Left ventricle myocardium inferior (tissue), 1 donor: ENCODE data around the gene MTFR1L. TPM values are rescaled to one million over a fixed set of nuclear protein-coding genes. Genes with fewer than 3 reads are reported as not detected.

Source experiments
- DNase-seq: peaks from one replicate; pipeline ENCODE4 v3.0.0-alpha.2; 2020
- H3K27ac ChIP-seq: fragments of 200-600 bp; replicated peaks from 2 replicates; pipeline ENCODE4 v1.8.0; 2021
- H3K27me3 ChIP-seq: fragments of 200-600 bp; 2 replicates; pipeline ENCODE4 v1.8.0; 2021; ENCODE audit warnings: low read depth
- H3K36me3 ChIP-seq: fragments of 200-600 bp; 2 replicates; pipeline ENCODE4 v1.8.0; 2021
- H3K4me1 ChIP-seq: fragments of 200-600 bp; 2 replicates; pipeline ENCODE4 v1.8.0; 2021
- H3K4me3 ChIP-seq: fragments of 200-600 bp; 2 replicates; pipeline ENCODE4 v1.8.0; 2021; ENCODE audit warnings: mild to moderate bottlenecking, moderate library complexity
- H3K9me3 ChIP-seq: fragments of 200-600 bp; replicated peaks from 2 replicates; pipeline ENCODE4 v1.8.0; 2021
- intact Hi-C: fragments of 100-400 bp; cut with micrococcal nuclease; formaldehyde crosslinking; loops from one replicate; pipeline ENCODE4 v1.11.0; 2022
- total RNA-seq: library from RNA; stranded (reverse); fragmentation: NEBNext Ultra II Directional; extraction: Animal tissue kit (Norgen Biotek cat#: 25700); gene quantifications from one replicate; pipeline ENCODE4 v1.2.1, GENCODE V29; 2021
- TF ChIP-seq, protein P1 (sequence below): fragments of 200-600 bp; IDR thresholded peaks from 2 replicates; pipeline ENCODE4 v1.8.0; 2021; ENCODE audit warnings: antibody characterized with exemption, mild to moderate bottlenecking, borderline replicate concordance
- donor health status: DM: no; HTN: yes; CAD: no; lungs with severe emphysema.

The MTFR1L gene
- total RNA-seq, 1 donor from 2014 or later: 252 TPM

DNA sequence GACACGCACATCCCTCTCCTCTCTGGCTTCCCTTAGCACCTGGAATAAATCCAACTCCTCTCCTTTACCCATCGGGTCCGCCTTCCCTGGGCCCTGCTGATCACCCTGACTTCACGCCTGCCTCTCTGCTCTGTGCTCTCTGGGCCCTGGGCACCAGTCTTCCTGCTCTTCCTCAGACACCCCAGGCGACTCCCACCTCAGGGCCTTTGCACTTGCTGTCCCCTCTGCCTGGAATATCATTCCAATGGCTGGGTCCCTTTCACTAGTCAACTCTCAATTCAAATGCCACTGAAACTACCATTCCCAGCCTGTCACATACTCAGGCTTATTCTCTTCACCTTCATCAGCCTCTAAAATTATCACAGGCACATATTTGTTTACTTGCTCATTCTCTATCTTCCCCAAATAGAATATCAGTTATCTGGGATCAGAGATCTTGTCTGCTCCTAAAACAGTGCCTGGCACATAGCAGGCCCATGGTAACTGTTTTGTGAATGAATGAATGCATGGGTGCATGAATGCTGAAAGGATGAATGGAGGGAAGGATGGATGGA is 47.0 kb upstream of the MTFR1L start:
- Histone ChIP-seq H3K27ac (no peak overlapping the region), H3K4me1 (peaks cover 57% of the 10 kb centered on the region), H3K9me3 (no peaks in the 10 kb centered on the region), H3K4me3 (no peak overlapping the region), H3K27me3 (no peaks in the 10 kb centered on the region), H3K36me3 (peaks cover 18% of the 10 kb centered on the region)
- intact Hi-C loops: no loop called here
- TF ChIP-seq, protein P1, sequence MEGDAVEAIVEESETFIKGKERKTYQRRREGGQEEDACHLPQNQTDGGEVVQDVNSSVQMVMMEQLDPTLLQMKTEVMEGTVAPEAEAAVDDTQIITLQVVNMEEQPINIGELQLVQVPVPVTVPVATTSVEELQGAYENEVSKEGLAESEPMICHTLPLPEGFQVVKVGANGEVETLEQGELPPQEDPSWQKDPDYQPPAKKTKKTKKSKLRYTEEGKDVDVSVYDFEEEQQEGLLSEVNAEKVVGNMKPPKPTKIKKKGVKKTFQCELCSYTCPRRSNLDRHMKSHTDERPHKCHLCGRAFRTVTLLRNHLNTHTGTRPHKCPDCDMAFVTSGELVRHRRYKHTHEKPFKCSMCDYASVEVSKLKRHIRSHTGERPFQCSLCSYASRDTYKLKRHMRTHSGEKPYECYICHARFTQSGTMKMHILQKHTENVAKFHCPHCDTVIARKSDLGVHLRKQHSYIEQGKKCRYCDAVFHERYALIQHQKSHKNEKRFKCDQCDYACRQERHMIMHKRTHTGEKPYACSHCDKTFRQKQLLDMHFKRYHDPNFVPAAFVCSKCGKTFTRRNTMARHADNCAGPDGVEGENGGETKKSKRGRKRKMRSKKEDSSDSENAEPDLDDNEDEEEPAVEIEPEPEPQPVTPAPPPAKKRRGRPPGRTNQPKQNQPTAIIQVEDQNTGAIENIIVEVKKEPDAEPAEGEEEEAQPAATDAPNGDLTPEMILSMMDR: no peak
- DNase-seq: no peak

DNA sequence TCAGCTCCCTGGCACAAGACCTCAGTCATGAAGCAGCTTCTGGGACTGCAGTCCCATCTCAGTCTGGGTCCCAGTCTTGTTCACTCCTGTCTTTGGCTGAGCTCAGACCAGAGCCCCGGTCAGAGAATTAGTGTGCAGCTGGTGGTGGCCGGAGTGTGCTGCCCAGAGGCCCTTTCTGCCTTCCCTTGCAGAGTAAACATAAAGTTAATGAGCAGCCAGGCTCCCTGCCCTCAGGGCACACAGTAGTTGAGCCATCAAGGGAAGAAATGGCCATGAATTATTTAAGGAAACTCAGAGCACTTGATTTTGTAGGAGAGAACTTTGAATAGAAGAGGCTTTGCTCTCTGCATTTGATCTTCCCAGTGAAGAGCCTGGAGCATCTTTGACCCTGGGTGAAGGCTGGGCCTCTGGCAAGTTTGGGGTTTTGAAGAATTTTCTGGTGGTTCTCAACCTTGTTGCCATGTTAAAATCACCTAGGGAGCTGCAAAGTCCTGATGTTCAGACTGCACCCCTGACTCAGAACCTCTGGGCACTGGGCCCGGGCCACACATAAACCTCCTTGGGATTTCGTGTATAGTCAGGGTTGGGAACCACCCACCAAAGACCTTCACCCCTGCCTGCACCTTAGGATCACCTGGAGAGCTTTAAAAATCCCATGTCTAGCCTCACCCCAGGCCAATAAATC is 46.2 kb upstream of the MTFR1L start:
- TF ChIP-seq, protein P1: no peak
- H3K4me1 ChIP-seq: peaks cover 57% of the 10 kb centered on the region
- no peak overlapping the region for H3K27ac ChIP-seq
- H3K27me3 ChIP-seq: no peaks in the 10 kb centered on the region
- no peak for DNase-seq
- no peaks in the 10 kb centered on the region for H3K9me3 ChIP-seq
- H3K4me3 ChIP-seq: no peak overlapping the region
- H3K36me3 ChIP-seq: peaks cover 25% of the 10 kb centered on the region
- intact Hi-C loops: no loop called here

DNA sequence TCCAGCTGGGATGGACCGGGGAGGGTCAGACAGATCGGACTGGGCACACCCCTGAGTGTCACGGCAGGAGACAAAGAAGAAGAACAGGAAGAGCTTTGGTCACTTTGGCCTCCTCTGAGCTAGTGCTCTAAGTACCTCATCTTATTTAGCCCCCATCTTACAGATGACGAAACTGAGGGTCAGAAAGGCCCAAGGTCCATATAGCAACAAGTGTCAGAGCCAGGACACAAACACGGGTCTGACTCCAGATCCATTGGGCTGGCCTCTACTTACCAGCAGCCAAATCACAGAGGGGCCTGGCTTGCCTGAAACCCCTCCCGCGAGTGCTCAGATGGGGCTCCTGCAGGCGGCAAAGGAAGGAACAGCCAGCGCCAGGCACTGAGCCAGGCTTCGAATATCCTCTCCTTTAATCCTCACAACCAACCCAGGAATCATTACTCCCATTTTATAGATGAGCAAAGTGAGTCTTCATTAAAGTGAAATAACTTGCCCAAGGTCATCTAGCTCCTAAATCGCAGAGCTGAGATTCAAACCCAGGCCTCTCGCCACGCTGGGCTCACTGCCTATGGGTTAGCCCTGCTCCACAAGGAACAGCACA is 45.4 kb upstream of the MTFR1L start:
- no peaks in the 10 kb centered on the region for H3K27me3 ChIP-seq
- H3K4me3 ChIP-seq: no peak overlapping the region
- intact Hi-C loops: no loop called here
- no peaks in the 10 kb centered on the region for H3K9me3 ChIP-seq
- no peak overlapping the region for H3K27ac ChIP-seq
- H3K4me1 ChIP-seq: peaks cover 56% of the 10 kb centered on the region
- no peak for DNase-seq
- H3K36me3 ChIP-seq: peaks cover 25% of the 10 kb centered on the region
- TF ChIP-seq, protein P1: no peak

DNA sequence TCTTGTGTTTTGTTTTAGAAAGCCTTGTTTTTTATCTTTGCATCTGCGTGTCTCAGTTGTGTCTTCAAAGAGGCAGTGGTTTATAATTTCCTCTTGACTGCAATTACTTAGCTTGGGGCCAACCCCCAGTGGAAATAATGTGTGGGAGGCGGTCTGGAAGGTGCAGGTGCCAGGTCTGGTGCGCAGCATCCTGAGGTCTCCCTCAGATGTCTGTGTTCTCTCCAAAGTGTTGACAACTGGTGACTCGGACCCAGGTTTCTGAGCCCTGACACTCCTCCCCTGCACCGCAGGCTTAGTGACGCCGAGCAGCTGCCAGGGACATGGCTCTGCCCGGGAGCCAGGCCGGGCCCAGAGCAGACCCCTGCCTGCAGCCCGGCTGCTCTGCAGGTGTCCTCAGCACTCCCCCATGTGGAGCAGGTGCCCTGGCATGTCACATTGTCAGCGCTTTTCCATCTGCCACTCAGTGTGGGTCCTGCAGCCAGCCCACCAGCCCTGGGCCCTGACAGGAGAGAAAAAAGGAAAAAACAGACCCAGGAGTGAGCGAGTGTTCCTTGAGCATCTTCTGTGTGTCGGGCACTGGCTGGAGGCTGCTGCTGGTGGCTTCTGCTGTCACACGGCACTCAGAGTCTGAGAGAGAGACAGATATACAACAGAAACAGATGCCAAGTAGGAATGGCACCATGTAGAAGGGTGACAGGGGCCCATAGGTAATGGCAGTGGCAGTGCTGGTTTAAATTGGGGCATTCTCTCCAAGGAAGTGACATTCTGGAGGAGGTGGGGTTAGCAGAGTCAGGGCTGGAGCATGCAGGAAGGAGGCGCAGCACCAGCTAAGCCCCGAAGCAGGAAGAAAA is 44.6 kb upstream of the MTFR1L start:
- no peak overlapping the region for H3K4me3 ChIP-seq
- H3K4me1 ChIP-seq: peaks cover 48% of the 10 kb centered on the region
- no peak overlapping the region for H3K27ac ChIP-seq

DNA sequence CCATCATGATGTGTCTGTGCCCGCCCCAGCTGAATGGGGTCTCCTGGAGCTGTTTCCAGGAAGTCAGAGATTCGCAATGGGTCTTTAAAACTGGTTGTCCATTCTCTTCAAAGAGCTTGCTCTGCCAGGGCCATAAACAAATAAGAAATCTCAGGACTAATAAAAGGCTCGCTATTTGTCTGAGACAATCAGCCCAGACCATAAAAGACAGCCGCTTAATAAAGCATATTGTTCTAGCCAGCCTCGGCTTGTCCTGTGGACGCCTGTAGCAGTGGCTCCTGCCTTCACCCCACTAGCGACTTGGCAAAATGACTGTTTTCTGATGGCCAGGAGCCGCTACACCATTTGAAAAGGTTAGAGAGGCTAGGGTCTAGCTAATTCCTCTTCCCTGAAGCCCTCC is 40.4 kb upstream of the MTFR1L start:
- Histone ChIP-seq H3K4me1 (peaks cover 31% of the 10 kb centered on the region), H3K27ac (no peak overlapping the region), H3K27me3 (no peaks in the 10 kb centered on the region), H3K4me3 (no peak overlapping the region), H3K36me3 (peaks cover 17% of the 10 kb centered on the region), H3K9me3 (no peaks in the 10 kb centered on the region)
- intact Hi-C loops: no loop called here
- no peak for DNase-seq
- TF ChIP-seq, protein P1: no peak

More for the DNA sequence above, 44.6 kb upstream of the MTFR1L start:
- peaks cover 28% of the 10 kb centered on the region for H3K36me3 ChIP-seq
- no peak for DNase-seq
- TF ChIP-seq, protein P1: no peak
- H3K9me3 ChIP-seq: no peaks in the 10 kb centered on the region
- intact Hi-C loops: no loop called here
- H3K27me3 ChIP-seq: no peaks in the 10 kb centered on the region
